K562 treated with DMSO at 1 percent for 24 hours (cell line): ENCODE results near the gene FAM217B. TPM values are rescaled to one million over a fixed set of nuclear protein-coding genes. Genes with fewer than 3 reads are reported as not detected.

Source experiments
- total RNA-seq: library from RNA; unstranded; fragments of 300-600 nt; gene quantifications from 2 replicates; pipeline ENCODE4 v1.2.3, GENCODE V29; 2022; ENCODE audit warnings: low read depth; ENCODE audit not compliant: insufficient read depth

The FAM217B gene, protein sequence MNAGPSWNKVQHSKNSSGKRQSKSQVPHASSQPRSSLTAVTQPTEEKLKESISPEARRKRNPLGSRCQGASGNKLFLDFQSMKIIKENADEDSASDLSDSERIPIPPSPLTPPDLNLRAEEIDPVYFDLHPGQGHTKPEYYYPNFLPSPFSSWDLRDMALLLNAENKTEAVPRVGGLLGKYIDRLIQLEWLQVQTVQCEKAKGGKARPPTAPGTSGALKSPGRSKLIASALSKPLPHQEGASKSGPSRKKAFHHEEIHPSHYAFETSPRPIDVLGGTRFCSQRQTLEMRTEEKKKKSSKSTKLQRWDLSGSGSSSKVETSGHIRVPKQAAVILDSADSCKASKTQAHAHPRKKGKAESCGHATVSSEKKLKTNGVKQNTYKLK
- total RNA-seq: 9.0 and 10.1 TPM in 2 replicates

DNA sequence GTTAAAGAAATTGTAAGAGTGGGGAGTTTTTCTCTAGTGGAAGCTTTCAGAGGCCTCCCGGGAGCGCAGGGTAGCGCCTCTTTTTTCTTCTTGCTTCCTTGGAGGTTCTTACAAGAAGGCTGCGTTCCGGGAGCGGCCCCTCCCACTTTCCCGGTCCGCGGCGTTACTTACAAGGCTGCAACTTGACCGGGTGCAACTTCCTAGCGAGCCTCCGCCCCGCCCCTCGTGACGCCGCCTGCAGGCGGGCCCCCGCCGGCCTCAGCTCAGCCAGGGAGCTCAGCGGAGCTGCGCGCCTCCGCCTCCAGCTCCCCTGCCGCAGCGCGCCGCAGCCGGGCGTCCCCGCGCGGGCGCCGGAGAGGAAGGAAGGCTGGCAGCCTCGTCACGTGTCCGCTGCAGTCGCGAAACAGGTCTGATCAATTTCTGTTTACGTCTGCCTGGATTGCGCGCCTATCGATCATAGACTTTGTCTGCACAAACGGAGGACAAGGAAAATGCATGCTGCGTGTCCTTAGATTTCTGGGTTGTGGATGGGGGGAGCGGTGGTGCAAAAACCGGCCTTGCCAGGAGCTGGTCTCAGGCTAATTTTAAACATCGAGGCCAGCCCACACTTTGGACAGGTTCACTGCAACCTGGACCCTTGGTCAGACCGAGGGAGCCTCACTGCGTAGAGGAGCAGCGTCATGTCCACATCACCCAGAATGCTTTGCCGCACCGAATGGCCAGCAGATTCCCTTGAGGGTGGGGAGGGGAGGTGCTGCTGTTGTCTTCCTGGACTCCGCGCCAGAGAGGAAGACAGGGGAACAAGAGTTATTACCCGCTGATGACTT, at the start of gene FAM217B, which contains the start of gene PPP1R3D:
Gene FAM217B, plus strand, starts transcription at position 261 of the 827 bp plus-strand sequence. CDS start 3,555 bp downstream, outside the sequence.
Gene PPP1R3D, minus strand, starts transcription at position 177 of the 827 bp plus-strand sequence. CDS start 374 bp downstream, outside the sequence.

DNA sequence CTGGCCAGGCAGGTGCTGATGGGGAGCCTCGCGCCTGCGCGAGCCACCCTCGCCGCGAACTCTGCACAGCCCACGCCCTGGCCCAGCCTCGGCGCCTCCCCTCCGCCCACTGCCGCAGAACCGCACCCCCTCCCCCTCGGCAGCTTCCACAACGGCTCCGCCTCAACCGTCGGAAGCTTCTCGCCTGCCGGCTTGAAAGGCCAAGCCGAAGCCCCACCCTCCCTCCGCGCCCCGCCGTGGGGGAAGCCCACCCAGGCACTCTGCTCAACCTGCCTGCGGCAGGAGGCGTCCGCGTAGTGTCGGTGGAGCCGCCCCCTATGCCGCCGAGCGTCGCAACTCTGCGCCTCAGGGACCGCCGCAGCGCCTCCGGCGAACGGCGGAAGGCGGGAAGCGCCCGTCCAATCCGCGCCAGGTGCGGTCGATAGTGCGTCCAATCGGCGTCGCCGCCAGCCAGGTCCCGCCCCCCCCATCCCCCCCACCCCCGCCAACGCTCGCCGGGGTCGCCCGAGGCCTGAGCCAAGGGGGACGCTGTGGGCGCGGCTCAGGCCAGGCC, 6.8 kb upstream of the FAM217B start, which contains the start of gene SYCP2:
Gene SYCP2, minus strand, starts transcription at position 342 of the 553 bp plus-strand sequence. CDS start 11,224 bp downstream, outside the sequence.

DNA sequence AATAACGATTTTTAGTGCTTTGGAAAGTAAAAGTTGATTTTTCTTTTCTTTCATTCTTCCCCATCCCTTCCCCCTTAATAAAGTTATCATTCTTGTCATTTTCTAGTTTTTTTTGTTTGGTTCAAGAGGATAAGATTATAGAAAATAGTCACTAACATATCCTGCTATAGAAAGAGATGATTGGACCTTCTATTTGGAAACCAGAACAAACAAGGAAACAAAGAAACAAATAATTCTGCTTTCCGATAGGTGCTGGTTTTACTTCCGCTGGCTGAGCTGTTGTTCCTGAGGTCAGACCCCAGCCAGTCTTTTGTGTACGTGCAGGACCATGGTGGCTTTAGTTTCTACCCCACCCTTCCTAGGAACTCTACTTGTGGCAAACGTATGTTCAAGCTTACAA, 17.9 kb downstream of the FAM217B start, which contains the start of gene CDH26:
Gene CDH26, plus strand, starts transcription at position 301 of the 400 bp plus-strand sequence. CDS start 304 bp downstream, outside the sequence.

Other genes with a start within 250 kb of the FAM217B start
- 0.98 and 1.4 TPM in 2 replicates for gene SYCP2, start 6.8 kb upstream of the FAM217B start, total RNA-seq
- 5.3 and 7.4 TPM in 2 replicates for gene PPP1R3D, start 84 bp upstream of the FAM217B start, total RNA-seq
- gene CDH26, start 18.0 kb downstream of the FAM217B start, total RNA-seq: 1.6 TPM in 1 of 2 replicates, not detected in the other